NCI-H1436 treated with DMSO at 0.1 percent for 48 hours (cell line): ENCODE data around the gene RAB8A.

Experiments used
- DNase-seq: peaks from one replicate; lab custom pipeline; 2025; lab: John Stamatoyannopoulos, UW

Gene RAB8A

DNA sequence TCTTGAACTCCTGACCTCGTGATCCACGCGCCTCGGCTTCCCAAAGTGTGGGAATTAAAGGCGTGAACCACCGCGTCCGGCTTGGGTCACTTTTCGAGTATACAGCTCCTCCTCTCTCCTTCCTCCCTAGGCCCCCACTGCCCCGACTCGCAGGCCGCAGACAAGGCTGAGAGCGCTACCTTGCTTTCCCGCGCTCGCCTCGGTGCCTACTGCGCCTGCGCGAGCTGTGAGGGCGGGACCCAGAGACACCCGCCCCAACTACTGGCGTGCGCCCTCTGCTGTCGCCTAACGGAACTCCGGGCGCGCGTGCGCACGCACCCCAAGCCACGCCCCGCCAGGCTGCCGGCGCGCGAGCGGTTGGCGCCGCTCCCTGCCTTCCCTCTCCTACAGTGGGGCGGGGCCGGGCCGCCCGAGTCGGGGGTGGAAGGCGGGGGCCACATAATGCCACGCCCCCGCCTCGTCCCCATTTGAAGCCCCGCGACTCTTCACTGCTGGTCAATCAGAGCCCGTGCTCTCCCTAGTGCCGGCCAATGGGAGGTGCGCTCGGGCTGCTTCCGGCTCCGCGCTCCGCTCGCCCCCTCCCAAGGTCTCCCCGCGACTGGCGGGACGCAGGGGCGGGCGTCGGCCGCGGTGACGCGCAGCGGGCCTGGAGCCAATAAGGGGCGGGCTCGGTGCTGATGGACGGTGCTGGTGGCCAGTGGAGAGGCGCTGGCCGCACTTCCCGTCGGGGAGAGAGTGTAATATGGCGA, at the start of gene RAB8A:
Gene RAB8A (plus strand): TSS at position 730 of the 749 bp plus-strand sequence. CDS start 13 bp downstream, at position 743.
- peak; percentile 94 for DNase-seq

DNA sequence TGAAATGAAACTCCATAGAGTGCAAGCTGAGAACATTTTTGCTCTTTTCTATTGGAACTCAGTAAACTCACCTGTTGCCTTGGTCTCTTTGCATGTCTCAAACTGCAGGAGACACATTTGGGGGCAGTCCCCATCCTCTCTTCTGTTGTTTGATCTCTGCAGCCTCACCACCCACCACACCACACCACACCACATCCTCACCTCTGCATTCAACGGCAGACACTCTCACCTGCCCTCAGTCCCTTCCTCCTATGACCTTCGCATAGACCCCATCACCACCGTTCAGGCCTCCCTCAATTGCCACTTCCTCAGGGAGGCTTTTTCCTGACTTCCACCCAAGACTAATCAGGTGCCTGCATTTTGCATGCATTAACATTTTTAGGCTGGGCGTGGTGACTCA, 49.7 kb upstream of the RAB8A start:
- no peak for DNase-seq

DNA sequence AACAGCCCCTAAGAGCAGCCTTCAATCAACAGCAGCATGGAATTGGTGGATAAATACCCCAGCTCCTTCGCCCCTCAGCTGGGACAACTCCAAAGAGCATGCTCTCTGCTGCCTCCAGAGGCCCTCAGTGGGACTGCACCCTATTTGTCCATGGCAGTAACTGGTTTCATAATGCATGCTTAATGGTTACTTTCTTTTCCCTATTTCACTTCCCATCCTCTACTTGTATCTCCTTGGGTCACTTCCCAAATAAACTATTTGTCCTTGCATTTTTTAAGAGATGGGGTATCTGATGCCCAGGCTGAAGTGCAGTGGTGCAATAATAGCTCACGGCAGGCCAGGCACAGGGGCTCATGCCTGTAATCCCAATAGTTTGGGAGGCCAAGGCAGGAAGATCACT, 48.9 kb upstream of the RAB8A start:
- no peak for DNase-seq

DNA sequence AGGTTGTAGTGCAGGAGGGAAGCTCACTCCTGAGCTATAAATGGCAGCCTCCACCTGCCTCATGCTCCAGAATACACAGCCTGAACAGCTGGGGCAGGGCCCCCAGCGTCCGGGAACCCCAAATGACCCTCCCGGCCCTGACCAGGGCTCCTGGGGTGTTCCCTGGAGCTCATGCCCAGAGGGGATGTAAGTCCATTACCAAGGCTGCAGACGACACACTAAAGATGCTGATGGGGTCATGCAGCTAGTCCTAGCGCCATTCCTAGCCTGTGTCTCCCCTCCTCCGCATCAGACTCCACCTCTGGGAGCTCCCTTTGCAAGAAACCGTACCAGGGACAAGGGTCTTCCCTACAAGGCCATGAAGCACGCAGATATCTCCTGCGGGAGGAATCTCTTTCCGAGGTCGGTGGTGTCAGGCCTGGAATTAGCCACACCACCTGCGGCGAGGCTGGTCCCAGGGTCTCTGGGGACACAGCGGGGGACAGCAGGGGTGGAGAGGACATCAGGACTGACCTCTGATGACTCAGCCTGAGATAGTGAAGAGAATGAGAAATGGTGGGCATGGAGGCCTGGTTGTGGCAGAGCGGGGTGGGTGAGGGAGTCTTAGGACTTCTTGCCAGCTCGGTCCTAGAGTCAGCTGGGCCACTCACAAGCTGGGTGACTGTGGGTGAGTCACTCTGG, 47.3 kb upstream of the RAB8A start:
- DNase-seq: no peak

DNA sequence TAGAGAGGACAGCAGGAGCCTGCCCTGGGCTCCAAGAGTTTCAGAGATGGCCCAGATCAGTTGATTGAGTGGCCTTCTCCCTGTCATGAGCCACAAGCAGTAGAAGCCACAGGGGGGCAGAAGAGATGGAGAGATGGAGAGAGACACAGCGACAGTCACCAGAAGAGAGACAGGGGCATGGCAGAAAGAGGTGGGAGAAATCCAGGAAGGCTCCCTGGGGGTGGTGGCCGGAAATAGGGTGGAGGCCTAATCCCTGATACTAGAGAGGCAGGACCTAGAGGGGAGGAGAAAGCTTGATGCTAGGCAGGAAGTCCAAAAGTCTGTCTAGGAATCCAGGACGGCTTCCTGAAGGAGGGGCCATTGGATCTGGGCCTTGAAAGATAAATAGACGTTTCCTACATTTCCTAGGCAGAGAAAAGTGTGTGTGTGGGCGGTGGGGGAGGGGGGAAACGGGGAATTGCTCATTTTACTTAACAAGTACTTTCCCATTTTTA, 45.0 kb upstream of the RAB8A start:
- no peak for DNase-seq

DNA sequence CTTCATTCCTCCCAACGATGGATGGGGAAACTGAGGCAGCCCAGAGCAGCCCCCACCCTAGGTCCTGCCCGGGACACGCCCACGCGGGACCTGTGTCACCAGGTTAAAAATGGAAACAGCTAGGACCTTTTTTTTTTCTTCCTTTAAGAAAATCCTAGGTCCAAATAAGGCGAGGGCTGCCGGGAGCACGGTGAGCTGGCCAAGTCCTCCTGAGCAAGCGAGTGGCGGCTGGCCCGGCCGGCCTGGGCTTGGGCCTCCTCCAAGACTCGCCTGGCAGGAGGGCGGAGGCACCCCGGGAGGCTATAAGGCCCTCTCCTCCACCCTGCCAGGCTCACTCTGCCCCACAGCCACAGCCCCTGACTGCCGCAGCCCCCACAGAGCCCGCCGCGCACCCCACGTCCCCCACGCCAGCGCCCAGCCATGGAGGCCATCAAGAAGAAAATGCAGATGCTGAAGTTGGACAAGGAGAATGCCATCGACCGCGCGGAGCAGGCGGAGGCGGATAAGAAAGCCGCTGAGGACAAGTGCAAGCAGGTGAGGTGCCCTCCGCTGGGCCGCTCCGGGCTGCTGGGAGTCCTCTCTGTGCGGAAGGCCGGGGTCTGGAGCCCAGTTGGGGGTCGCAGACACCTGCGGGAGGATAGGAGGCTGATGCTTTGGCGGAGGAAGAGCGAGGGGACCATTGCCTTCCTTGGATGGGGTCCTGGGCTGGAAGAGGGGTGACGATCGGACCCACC, 44.3 kb upstream of the RAB8A start:
- no peak for DNase-seq

DNA sequence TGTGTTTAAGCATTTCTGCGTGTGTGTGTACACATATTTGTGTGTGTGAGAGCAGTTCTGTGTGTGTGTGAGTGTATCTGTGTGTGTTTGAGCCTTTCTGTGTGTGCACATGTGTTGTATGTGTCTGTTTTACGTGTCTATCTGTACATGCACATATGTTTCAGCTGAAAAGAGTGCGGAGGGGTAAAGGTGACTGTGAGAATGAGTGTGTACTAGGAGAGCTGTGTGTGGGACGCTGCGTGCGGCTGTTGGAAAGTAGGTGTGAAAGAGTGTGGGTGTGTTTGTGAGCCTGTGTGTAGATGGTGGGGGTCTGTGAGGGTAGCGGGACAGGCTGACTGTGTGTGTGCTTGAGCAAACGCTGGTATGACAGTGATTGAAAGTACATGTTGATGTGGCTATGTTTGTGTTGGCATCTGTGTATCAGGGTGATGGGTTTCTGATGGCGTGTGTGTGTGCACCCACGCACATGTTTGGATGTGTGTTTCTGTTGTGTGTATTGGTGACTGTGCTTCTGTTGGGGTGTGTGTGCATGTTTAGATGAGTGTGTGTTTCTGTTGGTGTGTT, 42.9 kb upstream of the RAB8A start:
- no peak for DNase-seq

DNA sequence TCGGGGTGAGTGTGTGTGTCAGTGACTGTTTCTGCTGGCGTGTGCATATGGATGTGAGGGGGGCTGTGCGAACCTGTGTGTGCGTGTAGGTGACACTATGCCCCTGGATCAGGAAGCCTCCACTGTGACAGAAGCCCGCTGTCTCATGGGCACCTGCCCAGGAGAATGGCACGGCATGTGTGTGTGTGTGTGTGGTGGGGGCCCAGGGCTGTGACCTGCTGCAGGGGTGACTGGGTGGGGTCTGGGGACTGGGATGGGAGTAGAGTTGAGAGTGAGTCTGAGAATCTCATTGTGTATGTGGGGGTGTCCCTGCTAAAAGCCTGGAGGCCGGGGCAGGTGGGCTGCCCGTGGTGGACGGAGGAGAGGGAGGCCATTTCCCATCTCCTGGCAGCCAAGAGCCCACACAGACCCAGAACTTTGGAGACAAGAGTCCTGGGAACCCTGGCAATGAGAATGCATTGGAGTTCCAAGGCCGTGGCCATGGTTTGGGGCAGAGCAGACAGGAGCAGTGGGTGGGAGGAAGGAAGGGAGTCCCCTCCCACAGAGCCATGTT, 41.8 kb upstream of the RAB8A start:
- DNase-seq: no peak

DNA sequence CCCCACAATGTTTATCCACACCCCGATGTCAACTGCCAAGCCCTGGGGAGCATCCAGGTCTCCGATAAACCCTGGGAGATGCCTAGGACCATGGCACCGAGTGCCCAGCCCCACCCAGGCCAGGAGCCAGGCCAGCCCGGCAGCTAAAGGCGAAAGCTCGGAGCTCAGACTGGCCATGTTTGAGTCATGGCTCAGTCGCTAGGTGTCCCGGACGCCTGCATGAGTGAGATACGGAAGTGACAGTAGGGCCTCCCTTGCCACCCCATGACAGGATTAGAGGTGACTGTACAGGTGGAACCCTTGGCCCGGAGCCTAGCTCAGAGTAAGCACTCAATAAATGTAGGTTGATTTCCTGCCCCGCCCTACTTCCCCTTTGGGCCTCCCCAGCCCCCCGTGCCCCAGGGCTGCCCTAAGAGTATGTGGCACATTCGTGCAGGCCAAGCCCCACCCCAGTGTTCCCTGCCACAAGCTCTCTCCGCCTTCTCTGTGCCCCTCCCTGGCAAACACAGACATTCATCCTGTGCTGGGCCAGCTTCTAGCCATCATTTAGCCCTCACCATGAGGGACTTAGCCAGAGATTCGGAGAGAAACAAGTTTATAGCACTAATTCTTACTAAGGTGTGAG, 41.2 kb upstream of the RAB8A start:
- DNase-seq: no peak

DNA sequence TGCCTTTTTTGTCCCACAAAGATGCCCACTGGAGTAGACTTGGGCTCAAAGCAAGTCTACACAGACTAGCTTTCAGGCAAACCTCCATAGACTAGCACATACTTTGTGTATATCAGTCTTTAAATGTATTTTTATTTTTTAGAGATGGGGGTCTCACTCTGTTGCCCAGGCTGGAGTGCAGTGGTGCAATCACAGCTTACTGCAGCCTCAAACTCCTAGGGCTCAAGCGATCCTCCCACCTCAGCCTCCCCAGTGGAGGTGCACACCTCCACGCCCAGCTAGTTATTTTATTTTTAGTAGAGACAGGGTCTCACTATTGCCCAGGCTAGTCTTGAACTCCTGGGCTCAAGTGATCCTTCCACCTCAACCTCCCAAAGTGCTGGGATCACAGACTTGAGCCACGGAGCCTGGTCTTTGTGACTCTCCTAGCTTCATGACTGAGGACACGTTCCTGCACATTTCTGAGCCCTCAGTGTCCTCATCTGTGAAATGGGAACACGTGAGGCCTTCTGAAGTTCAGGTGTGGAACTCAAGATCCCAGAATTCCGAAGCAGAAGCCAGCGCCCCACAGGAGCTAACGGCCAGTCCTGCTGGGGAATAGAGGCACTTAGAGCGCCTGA, 40.5 kb upstream of the RAB8A start:
- DNase-seq: no peak

DNA sequence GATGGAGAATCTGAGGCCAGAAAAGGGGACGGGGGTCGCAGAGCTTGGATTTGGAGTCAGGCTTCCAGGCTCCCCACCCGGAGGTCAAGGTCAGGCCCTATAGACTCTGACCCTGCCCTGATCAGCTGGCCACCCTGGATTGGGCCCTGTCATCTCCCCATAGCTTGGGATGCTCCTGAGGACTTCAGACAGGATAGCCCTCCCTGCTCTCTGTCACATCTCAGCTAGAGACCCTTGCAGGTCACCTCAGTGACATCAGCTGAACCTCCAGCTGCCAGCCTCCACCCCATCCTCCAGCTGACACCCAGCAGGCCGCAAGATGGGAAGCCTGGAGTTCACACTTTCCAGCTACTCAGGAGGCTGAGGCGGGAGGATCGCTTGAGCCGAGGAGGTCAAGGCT, 38.2 kb upstream of the RAB8A start:
- DNase-seq: no peak

DNA sequence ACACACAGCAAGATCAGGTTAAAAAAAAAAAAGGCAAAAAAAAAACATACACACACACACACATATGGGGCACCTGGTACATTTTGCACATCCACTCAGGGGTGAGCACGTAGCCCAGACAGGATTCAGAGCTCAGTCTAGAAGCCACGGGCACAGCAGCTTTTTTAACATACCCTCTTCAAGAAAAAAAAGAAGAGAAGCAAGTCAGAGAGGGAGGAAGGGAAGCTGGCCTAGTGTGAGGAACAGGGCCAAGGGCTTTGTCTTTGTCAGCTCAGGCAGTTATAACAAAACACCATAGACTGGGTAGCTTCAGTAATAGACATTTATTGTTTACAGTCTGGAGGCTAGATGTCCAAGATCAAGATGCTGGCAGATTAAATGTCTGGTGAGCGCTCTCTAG, 37.7 kb upstream of the RAB8A start:
- no peak for DNase-seq

DNA sequence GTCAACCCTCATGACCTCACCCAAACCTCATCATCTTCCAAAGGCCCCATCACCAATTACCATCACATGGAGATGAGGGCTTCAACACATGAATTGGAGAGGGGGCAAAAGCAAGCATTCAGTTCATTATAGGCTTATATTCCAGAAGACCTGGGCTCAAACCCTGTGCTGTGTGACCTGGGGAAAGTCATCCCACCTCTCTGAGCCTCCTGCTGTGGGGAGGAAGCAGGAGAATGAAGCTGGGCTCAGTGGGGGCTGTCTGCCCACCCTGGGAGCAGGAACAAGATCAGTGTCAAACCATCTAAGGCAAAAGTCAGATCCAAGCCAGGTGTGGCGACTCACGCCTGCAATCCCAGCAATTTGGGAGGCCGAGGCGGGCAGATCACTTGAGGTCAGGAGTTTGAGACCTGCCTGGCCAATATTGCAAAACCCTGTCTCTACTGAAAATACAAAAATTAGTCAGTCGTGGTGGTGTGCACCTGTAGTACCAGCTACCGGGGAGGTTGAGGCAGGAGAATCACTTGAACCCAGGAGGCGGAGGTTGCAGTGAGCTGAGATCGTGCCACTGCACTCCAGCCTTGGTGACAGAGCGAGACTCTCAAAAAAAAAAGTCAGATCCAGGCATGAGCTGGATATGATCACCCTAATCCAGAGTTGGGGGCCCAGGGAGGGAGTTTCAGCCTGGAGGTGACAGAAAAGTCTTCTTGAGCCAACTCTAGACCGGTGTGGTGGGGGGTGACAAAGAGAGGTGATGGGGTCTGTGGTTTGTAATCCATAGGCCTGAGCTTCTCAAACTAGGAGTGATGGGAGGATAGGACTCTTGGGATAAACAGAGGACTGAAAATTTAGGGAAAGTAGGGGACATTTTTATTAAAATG, 37.0 kb upstream of the RAB8A start:
- DNase-seq: no peak

DNA sequence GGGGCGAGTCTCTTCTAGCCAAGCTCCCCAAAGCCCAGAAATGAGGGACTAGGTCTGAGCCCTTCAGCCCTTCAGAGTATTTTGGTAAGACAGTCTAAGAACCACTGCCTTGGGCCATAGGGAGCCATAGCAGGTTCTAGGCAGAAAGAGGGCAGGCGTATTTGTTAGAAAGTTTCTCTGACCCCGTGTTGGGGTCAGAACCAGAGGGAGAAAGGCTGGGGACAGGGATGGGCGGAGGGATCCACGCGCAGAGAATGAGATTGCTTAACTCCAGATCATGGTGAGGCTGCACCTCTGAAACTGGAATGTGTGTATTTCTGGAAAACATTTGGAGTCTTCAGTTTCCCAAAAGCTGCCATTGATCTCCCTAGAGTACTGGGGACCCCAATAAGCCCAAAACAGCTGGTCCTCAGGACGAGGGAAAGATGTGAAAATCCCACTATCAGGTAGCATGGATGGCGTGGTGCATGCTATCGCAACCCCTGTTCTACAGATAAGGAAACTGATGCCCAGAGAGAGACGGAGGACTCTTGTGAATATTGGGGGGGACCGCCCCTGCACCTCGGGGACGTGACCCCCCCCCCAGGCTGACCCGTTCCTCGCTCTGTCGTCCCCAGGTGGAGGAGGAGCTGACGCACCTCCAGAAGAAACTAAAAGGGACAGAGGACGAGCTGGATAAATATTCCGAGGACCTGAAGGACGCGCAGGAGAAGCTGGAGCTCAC, 36.1 kb upstream of the RAB8A start:
- DNase-seq: no peak

DNA sequence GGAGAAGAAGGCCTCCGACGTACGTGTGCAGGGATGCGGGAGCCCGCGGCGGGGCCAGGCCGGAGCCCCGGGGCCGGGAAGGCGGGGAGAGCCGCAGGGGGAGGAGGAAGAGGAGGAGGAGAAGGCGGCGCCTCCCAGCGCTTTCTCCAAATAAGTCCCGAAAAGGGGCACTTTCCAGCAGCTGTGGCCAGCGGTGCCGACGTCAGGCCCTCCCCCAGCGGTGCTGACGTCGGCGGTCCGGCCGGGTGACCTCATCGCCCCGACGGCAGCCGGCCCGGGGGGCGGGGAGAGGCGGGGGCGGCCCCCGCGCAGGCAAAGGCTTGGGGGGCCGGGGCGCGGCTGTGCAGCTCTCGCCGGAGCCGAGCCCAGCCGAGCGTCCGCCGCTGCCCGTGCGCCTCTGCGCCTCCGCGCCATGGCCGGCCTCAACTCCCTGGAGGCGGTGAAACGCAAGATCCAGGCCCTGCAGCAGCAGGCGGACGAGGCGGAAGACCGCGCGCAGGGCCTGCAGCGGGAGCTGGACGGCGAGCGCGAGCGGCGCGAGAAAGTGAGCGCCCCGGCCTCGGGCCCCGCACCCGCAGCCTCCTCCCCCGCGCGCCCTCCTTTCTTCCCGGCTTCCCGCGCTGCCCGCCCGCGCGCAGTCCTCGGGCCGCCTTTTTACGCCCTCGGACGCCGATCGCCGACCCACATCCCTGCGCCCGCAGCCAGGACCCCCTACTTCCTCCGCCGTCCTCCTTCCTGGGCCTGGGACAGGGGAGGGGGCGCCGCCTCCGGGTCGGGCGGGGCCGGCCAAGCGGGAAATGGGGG, 35.3 kb upstream of the RAB8A start, which contains the start of gene TPM4:
Gene TPM4 (plus strand): TSS at position 342 of the 804 bp plus-strand sequence. CDS start 71 bp downstream, at position 413.
- DNase-seq: no peak

DNA sequence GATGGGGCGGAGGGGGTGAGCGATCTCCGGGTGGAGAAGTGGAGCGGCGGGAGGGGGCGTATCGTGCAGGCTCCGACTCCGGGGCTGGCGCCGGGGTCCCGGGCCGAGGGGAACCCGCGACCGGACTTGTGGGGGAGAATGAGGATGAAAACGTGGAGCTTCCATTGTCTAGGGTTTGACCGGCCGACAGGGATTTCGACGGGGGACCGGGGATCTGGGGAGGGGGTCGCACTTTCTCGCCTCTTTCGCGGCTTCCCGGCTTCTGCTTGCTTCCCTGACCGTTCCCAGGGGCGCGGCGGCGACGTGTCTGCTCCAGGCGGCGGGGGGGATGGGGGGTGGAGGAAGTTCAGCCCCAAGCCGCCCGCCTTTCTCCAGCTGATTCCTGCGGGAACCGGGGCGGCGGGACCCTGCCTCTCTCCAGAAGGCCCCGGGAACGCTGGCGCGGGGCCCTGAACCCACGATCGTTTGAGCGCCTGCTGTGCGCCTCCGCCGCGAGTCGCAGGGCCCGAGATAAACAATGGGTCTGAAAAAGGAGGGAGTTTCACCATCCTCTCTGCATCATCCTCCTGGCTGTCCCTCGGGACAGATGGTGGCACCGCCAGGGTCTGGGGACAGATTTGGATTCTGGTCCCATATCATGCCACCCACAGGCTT, 34.6 kb upstream of the RAB8A start:
- no peak for DNase-seq

DNA sequence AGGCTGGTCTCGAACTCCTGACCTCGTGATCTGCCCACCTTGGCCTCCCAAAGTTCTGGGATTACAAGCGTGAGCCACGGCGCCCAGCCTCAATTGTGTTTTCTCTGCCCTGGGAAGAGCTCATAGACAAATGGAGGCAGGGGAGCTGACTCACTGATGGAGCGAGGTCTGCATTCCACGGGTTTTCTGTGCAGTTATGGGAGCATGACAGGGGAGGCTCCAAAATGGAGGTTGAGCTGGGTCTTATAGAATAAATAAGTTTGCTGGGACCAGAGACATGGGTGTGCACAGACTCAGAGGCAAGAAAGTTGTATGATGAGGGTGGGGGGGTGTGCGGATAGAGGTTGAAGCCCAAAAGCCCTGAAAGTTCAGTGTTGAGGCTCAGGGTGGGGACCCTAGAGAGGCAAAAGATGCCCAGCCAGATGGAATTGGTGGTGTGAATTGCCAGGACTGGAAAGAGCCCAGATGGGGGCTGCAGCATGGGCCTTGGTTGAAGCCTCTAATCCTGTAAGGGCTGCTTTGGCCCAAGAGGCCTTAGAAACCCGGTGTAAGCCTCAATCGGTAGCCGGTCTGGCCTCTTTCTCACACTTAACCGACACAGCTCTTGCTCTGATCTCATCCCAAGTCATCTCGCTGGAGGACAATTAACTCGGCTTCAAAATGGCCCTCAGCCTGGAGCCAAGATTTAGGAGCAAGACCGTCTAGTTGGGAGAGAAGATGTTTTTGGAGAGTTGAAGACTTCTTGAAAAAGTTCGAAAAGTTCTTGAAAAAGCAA, 33.5 kb upstream of the RAB8A start:
- DNase-seq: no peak
